ENCODE results near the gene IFRD2. TPM values are rescaled to one million over a fixed set of nuclear protein-coding genes. Genes with fewer than 3 reads are reported as not detected.
"Not testable (repeated sequence)": the region's sequence is repeated elsewhere in the genome, so short reads cannot be mapped to it uniquely, and the experiment has no call there.

The IFRD2 gene
- total RNA-seq, 1 donor from 2014 or later = 49.0 TPM

DNA sequence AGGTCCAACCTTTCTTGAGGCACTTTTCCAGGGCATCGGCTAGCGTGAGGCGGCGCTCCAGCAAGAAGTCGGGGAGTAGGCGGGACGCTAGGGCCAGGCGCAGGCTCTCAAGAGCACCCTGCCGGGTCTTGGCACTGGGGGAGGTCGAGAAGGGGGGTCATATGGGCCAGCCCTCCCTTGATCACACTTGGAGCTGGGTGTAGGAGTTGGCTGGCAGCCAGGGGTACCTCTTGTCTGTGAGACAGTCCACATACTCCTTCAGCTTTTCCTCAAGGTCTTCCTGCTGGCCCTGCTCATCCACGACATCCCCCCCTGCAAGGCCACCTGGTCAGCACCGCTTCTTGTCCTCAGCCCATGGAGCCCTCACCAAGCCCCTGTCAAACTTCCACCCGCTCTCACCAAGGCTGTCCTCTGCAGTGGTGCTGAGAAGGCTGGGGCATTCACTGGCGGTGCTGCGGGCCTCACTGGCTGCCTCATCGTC lies 2.0 kb downstream of the IFRD2 start:
- DNase-seq (ENCODE audit: low spot score, unreplicated experiment) = no peak
- Mint-ChIP-seq H3K4me1 (ENCODE audit: low read depth) (peaks cover 13% of the 10 kb centered on the region), H3K9me3 (ENCODE audit: low read depth) (no peaks in the 10 kb centered on the region), H3K4me3 (ENCODE audit: low read depth) (peak overlapping the region; percentile 79), H3K27me3 (no peaks in the 10 kb centered on the region), H3K27ac (no peak overlapping the region), H3K36me3 (ENCODE audit: insufficient read depth) (no peaks in the 10 kb centered on the region)
- TF ChIP-seq, protein P1, sequence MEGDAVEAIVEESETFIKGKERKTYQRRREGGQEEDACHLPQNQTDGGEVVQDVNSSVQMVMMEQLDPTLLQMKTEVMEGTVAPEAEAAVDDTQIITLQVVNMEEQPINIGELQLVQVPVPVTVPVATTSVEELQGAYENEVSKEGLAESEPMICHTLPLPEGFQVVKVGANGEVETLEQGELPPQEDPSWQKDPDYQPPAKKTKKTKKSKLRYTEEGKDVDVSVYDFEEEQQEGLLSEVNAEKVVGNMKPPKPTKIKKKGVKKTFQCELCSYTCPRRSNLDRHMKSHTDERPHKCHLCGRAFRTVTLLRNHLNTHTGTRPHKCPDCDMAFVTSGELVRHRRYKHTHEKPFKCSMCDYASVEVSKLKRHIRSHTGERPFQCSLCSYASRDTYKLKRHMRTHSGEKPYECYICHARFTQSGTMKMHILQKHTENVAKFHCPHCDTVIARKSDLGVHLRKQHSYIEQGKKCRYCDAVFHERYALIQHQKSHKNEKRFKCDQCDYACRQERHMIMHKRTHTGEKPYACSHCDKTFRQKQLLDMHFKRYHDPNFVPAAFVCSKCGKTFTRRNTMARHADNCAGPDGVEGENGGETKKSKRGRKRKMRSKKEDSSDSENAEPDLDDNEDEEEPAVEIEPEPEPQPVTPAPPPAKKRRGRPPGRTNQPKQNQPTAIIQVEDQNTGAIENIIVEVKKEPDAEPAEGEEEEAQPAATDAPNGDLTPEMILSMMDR (IDR thresholded peaks at IDR 0.05; ENCODE audit: unreplicated experiment) = no peak

DNA sequence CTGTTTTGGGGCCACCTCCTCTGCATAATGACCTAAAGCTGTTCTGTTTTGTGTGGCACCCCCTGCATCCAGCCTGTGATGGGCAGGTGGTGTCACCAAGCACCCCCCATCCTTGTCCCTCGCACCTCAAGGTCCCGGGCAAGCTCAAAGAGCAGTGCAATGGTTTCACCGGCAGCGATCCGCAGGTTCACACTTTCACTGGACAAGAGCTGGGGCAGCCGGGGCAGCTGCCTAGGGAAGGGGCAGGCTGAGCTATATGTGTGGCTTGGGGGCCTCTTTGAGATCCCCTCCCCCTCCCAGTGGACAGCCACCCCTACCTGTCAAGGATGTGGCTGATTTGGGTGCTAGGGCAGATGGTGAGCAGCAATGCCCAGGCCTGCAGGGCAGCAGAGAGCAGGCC lies 3.1 kb downstream of the IFRD2 start:
- Mint-ChIP-seq H3K36me3 (ENCODE audit: insufficient read depth) (no peaks in the 10 kb centered on the region), H3K9me3 (ENCODE audit: low read depth) (no peaks in the 10 kb centered on the region), H3K4me1 (ENCODE audit: low read depth) (peaks cover 13% of the 10 kb centered on the region), H3K27me3 (no peaks in the 10 kb centered on the region), H3K4me3 (ENCODE audit: low read depth) (no peak overlapping the region), H3K27ac (no peak overlapping the region)
- TF ChIP-seq, protein P1 (IDR thresholded peaks at IDR 0.05; ENCODE audit: unreplicated experiment) = no peak
- DNase-seq (ENCODE audit: low spot score, unreplicated experiment) = no peak

DNA sequence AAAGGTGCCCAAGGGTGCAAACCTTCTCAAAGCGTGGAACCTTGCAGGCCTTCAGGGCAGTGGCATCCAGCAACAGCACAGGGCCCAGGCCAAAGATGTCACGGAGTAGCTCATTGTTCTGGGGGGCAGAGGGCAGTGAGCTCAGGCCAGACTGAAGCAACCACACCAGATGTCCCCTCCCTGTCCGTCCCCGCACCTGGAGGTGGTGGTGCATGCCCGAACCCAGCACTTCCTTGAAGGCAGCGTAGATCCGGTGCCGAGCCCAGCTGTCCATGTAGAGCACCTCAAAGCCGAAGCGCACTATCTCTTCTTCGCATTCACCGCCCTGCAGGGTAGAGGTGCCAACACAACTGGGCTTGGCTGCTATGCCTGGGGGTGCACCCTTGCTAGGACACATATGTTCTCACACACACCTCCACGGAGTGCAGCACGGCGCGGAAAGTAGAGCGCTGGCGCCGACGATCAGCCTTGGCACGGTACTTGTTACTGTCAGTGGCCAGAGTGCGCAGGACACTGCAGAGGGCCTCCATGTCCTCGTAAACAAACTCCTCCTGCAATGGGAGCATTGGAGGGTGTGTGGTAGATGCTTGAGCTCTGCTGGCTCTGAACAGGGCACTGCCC lies 3.7 kb downstream of the IFRD2 start:
- DNase-seq (ENCODE audit: low spot score, unreplicated experiment) = no peak

DNA sequence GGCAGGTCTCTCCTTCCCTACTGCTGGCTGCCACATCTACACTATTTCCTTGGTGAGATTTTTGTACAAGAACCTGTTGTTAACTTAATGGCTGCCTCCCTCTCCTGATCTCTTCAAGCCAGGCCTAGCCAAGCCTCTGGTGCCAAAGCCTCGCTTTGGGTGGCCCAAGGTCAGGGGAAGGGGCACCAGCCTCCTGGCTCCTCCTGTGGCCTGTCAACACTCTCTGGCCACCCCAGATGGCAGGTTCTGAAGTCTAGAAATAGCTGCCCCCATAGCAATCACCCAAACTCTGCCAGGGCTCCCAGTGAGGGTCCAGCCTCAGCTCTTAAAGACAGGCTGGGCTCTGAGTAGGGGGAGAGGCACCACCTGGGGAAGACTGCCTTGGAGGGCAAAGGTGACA lies 5.0 kb downstream of the IFRD2 start:
- H3K27ac Mint-ChIP-seq = no peak overlapping the region
- no peaks in the 10 kb centered on the region for H3K9me3 Mint-ChIP-seq (ENCODE audit: low read depth)
- no peaks in the 10 kb centered on the region for H3K36me3 Mint-ChIP-seq (ENCODE audit: insufficient read depth)
- TF ChIP-seq, protein P1 (IDR thresholded peaks at IDR 0.05; ENCODE audit: unreplicated experiment) = no peak
- H3K4me1 Mint-ChIP-seq (ENCODE audit: low read depth) = peaks cover 6% of the 10 kb centered on the region
- H3K27me3 Mint-ChIP-seq = peaks cover 1% of the 10 kb centered on the region
- DNase-seq (ENCODE audit: low spot score, unreplicated experiment) = no peak
- no peak overlapping the region for H3K4me3 Mint-ChIP-seq (ENCODE audit: low read depth)

More for the DNA sequence above, 3.7 kb downstream of the IFRD2 start:
- H3K27me3 Mint-ChIP-seq = no peaks in the 10 kb centered on the region
- H3K9me3 Mint-ChIP-seq (ENCODE audit: low read depth) = no peaks in the 10 kb centered on the region
- H3K4me3 Mint-ChIP-seq (ENCODE audit: low read depth) = no peak overlapping the region
- H3K27ac Mint-ChIP-seq = no peak overlapping the region
- TF ChIP-seq, protein P1 (IDR thresholded peaks at IDR 0.05; ENCODE audit: unreplicated experiment) = no peak
- no peaks in the 10 kb centered on the region for H3K36me3 Mint-ChIP-seq (ENCODE audit: insufficient read depth)
- peaks cover 13% of the 10 kb centered on the region for H3K4me1 Mint-ChIP-seq (ENCODE audit: low read depth)

DNA sequence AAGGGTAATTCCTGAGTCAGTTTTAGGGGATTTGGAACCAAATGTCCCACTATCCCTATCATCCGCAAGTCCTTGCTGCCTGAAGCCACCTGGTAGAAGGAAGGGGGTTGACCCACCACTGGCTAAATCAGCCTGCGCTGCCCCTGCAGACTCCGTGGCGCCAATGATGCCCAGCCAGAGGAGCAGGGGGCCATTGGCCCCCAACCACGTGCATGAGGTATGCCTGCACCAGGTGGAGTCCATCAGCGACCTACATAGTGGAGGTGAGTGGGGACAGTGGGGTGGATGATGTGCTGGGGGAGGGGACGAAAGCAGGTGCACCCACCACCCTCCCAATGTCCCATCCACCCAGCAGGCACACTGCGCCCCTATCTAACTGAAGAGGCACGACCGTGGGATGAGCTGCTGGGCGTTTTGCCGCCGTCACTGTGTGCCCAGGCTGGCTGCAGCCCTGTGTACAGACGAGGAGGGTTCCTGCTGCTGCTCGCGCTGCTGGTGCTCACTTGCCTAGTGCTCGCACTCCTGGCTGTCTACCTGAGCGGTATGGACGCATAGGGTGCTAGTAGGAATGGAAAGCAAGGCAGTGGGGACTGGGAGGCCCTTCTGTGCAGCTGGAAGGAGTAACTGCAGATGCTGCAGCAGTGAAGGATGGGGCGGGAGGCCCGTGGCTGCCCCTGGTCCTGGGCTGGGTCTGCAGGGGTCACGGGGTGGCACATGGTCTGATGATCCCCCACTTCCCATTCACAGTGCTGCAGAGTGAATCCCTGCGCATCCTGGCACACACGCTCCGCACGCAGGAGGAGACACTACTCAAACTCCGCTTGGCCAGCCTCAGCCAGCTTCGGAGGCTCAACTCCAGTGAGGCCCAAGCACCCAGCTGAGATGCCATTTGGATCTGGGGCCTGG lies 5.7 kb downstream of the IFRD2 start:
- H3K9me3 Mint-ChIP-seq (ENCODE audit: low read depth) = no peaks in the 10 kb centered on the region
- H3K4me3 Mint-ChIP-seq (ENCODE audit: low read depth) = no peak overlapping the region
- TF ChIP-seq, protein P1 (IDR thresholded peaks at IDR 0.05; ENCODE audit: unreplicated experiment) = no peak
- peaks cover 6% of the 10 kb centered on the region for H3K4me1 Mint-ChIP-seq (ENCODE audit: low read depth)
- no peak for DNase-seq (ENCODE audit: low spot score, unreplicated experiment)
- H3K27me3 Mint-ChIP-seq = peaks cover 2% of the 10 kb centered on the region
- H3K36me3 Mint-ChIP-seq (ENCODE audit: insufficient read depth) = no peaks in the 10 kb centered on the region
- no peak overlapping the region for H3K27ac Mint-ChIP-seq

- DNase-seq (ENCODE audit: low spot score, unreplicated experiment); H3K27me3 Mint-ChIP-seq; H3K27ac Mint-ChIP-seq; H3K4me3 Mint-ChIP-seq (ENCODE audit: low read depth); H3K4me1 Mint-ChIP-seq (ENCODE audit: low read depth); H3K9me3 Mint-ChIP-seq (ENCODE audit: low read depth); H3K36me3 Mint-ChIP-seq (ENCODE audit: insufficient read depth): not testable (repeated sequence)
Observed at GRCh38 chr3:50284121-50284520, 8.1 kb downstream of the IFRD2 start.

Data from progenitor cell of endocrine pancreas (in vitro differentiated cells).